ENCODE measurements around the gene AURKAIP1. TPM values are rescaled to one million over a fixed set of nuclear protein-coding genes. Genes with fewer than 3 reads are reported as not detected.

Gene AURKAIP1
- total and polyA plus RNA-seq, 2 of the 13 experiments (the other 11 are each of a cell fraction or from before 2014, with no cell fraction given): 69.5 to 175 TPM

DNA sequence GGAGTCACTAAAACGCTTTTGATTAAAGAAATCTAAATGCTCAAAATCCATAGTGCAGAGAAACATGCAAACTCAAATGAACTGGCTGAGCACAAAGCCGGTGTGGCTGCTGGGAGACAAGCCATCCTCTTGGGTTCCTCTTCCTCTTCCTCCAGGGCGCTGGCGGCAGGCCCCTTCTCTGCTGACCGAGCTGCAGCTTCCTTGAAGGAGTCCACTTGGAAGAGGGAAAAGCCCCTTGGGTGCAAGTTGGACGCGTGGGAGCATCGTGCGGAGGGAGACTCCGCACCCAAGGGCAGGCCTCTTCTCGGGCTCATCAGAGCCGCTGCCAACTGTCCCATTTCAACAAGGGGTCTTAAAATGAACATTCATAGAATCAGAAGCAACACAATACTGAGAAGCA, 16.2 kb upstream of the AURKAIP1 start:
- Histone ChIP-seq H4K20me1 (ENCODE audit: insufficient read depth, low read length) (no peaks in the 10 kb centered on the region; the same call in 1 of the 2 replicates), H2AFZ (ENCODE audit: low read length) (no peak overlapping the region), H3K9me3 (ENCODE audit: low read length) (no peaks in the 10 kb centered on the region), H3K4me1 (ENCODE audit: insufficient read depth, low read length) (no peaks in the 10 kb centered on the region), H3K4me2 (ENCODE audit: low read depth, low read length) (no peak overlapping the region), H3K9ac (ENCODE audit: insufficient read depth, low read depth, low read length) (no peak overlapping the region), H3K27ac (ENCODE audit: extremely low read length, insufficient read depth, low read length) (no peak overlapping the region), H3K4me3 (replicated peaks in 1 of 3; ENCODE audit: insufficient read depth in 1 of 3, low read depth in 2 of 3, low read length in 3 of 3) (no peak overlapping the region), H3K27me3 (ENCODE audit: control insufficient read depth in 1 of 2, insufficient read depth in 2 of 2, low read length in 2 of 2) (no peaks in the 10 kb centered on the region), H3K79me2 (ENCODE audit: insufficient read depth, low read length) (peaks cover 15% of the 10 kb centered on the region), H3K36me3 (replicated peaks in 1 of 2; ENCODE audit: control insufficient read depth in 1 of 2, insufficient read depth in 2 of 2, low read length in 2 of 2) (peaks cover 36 to 92% of the 10 kb centered on the region in 2 experiments)
- no peak for FAIRE-seq
- TF ChIP-seq ZNF350 (CRISPR knock-in tag; IDR thresholded peaks at IDR 0.05; ENCODE audit: borderline replicate concordance, low read depth) (no peak), SMARCC2 (IDR thresholded peaks at IDR 0.05) (no peak), ZNF20 (CRISPR knock-in tag; IDR thresholded peaks at IDR 0.05) (no peak), MTF1 (CRISPR knock-in tag; IDR thresholded peaks at IDR 0.05) (no peak), PRMT3 (CRISPR knock-in tag; IDR thresholded peaks at IDR 0.05; ENCODE audit: borderline replicate concordance, low read depth) (no peak), RBAK (CRISPR knock-in tag; IDR thresholded peaks at IDR 0.05) (no peak), ZNF775 (CRISPR knock-in tag; IDR thresholded peaks at IDR 0.05; ENCODE audit: borderline replicate concordance) (no peak), NFRKB (IDR thresholded peaks at IDR 0.05) (no peak), ATRX (CRISPR knock-in tag; IDR thresholded peaks at IDR 0.05; ENCODE audit: borderline replicate concordance) (no peak), RORA (CRISPR knock-in tag; IDR thresholded peaks at IDR 0.05) (no peak), PHF8 (CRISPR knock-in tag; IDR thresholded peaks at IDR 0.05) (no peak)
- TF ChIP-seq, protein P1, sequence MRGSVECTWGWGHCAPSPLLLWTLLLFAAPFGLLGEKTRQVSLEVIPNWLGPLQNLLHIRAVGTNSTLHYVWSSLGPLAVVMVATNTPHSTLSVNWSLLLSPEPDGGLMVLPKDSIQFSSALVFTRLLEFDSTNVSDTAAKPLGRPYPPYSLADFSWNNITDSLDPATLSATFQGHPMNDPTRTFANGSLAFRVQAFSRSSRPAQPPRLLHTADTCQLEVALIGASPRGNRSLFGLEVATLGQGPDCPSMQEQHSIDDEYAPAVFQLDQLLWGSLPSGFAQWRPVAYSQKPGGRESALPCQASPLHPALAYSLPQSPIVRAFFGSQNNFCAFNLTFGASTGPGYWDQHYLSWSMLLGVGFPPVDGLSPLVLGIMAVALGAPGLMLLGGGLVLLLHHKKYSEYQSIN (CRISPR knock-in tag; IDR thresholded peaks at IDR 0.05; ENCODE audit: borderline replicate concordance): no peak
- TF ChIP-seq, protein P2, sequence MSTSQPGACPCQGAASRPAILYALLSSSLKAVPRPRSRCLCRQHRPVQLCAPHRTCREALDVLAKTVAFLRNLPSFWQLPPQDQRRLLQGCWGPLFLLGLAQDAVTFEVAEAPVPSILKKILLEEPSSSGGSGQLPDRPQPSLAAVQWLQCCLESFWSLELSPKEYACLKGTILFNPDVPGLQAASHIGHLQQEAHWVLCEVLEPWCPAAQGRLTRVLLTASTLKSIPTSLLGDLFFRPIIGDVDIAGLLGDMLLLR (CRISPR knock-in tag; IDR thresholded peaks at IDR 0.05): no peak
- intact Hi-C loops (cut with micrococcal nuclease; ENCODE audit: unreplicated experiment): no loop called here
- ATAC-seq: no peak
- ChIA-PET POLR2A (interaction anchor here (0.6 to 6.1 kb wide), 3 partner anchors 10 to 52 kb away, joined by 3 to 43 read pairs (median 3); partner anchors contain the start of gene CCNL2), CTCF (ENCODE audit: low intra/inter-chr PET ratio, low total read pairs) (no interaction called here)
- DNase-seq (ENCODE audit: low spot score): no peak
- WGBS (ENCODE audit: low lambda C conversion rate): 97% methylated on average over 12 of the region's 12 CpGs
- in situ Hi-C loops (cut with HindIII; ENCODE audit: extremely low pct_ligation_motif_present, low pct_unique_long_range_greater_than_20kb): no loop called here
- no TSS peak for BruUV-seq (replicated peaks)
